ENCODE data around the gene POTEF.
"Not testable (repeated sequence)": the region's sequence is repeated elsewhere in the genome, so short reads cannot be mapped to it uniquely, and the experiment has no call there.

The POTEF gene

DNA sequence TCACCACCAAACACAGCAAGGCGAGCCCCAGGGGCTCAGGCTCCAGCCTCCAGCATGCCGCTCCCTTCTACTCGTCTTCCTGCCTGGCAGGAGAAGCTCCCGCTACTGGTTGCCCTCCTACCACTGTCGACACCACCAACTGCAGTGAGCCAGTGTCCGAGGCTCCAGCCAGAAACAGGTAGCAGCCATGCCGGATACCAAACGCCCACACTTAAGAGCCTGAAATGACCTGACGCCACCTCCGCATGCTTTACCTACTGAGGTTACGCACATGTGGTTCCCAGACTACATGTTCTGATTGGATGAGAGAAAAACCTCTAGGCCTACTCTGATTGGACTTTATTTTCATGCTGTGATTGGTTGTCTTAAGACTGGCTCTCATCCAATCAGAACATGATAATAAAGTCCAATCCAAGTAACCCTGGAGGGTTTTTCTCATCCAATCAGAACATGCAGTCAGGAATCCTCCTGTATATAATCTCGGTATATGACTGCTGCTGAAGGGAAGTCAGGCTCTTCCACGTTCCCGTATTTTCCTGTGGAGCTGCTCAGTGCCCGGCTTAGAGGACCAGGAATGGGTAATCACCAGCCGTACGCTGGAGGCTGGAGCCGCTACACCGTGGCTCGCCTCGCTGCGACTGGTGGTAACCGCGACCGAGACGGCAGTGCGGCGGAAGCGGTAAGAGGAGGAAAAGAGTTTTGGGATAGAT is at the start of gene POTEF:
Gene POTEF (minus strand): TSS at position 103 of the 710 bp plus-strand sequence. CDS start 8,707 bp downstream, outside the sequence.
- peak in 1 of 2 experiments; percentile 28 for DNase-seq

DNA sequence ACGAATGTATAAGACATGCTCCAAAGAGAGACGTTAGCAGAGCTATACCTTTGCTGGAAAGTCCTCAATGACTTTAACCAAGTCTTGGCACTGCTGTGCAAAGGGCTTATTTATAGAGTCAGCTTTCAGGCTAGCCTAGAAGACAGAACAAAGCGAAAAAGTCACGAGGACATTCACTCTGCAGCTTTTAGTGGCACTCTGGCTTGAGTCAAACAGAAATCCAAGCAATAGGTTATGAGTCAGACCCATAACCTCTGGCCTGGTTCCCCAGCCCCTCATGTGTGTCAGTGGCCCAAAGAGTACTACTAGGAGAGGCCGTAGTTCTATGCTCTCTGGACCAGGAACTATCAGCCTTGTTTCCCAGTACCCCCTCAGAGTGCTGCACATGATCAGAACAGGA is 45.8 kb upstream of the POTEF start:
- DNase-seq: not testable (repeated sequence)

DNA sequence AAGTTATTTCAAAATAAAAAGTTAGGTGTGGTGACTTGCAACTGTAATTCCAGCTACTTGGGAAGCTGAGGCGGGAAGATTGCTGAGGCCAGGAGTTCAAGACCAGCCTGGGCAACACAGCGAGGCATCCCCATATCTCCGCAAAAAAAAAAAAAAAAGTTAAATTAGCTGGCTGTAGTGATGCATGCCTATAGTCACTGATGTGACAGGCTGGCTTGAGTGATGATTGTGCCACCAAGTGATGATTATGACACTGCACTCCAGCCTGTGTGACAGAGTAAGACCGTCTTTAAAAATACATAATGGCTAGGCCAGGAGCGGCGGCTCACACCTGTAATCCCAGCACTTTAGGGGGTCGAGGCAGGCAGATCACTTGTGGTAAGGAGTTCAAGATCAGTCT is 40.9 kb upstream of the POTEF start:
- DNase-seq: no peak

DNA sequence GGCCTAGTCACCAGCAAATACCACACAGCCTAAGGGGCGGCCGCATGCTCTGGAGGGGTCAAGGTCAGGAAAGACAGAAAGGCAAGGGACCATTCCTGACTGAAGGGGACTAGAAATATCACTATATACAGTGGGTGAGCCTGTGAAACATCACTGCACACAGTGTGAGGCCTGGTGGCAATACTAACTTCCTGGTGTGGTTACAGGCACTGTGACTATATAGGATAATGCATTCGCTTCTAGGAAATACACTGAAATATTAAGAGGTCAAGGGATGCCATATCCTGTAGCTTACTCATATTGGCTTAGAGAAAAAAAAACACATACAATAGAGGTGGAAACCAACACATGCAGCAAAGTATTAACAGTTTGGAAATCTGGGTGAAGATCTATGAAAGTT is 40.1 kb upstream of the POTEF start:
- not testable (repeated sequence) for DNase-seq

DNA sequence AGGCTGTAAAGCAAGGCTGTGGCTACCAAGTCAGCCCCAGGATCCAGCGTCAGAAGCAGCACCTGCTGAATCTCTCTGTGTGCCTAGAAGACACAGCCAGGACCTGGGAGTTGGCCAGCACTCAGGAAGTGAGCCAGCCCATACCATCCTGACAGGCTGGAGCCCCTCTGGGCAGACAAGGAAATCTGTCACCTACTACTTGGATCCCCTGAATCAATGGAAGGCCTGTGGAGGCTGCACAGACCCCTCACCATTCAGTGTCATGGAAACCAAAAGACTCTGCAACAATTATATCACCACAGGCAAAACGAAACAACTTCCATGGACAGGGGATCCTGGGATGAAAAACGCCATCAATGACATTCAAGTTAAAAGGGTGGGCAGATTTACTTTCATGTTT is 37.6 kb upstream of the POTEF start:
- not testable (repeated sequence) for DNase-seq

DNA sequence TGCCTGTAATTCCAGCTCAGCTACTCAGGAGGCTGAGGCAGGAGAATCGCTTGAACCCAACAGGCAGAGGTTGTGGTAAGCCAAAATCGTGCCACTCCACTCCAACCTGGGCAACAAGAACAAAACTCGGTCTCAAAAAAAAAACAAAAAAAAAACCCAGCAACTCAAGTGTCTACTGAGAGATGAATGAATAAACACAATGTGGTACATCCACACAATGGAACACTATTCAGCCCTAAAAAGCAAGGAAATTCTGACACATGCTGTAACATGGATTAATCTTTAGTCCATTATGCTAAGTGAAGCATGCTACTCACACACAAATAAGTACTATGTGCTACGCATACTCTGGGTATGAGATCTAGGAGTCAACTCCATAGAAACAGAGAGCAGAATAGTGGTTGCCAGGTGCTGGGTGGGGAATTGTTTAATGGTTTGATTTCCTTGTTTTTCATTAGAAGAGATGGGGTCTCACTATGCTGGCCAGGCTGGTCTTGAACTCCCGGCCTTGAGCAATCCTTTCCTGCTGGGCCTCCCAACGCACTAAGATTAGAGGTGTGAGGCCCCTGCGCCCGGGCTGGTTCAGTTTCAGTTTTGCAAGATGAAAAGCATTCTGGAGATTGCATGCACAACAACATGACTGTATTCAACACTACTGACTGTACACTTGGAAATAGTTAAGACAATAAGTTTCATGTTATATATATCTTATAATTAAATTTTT is 36.4 kb upstream of the POTEF start:
- no peak for DNase-seq

DNA sequence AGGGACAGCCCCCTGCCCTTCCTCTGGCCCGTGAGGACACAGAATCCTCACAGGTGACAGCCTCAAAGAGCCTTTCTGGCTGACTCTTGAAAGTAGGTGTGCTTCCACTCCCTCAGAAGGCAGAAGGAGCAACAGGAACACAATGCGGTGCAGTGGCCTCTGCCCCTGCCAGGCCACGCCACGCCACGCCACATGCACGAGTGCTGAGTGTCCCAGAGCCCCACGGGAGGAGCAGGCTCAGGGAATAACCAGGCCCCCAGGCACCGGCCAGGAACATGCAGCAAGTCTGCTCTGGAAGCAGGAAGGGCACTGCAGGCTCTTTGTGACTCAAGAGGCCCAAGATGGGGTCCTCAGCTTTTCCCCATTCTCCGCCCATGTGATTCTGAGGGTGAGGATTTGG is 33.9 kb upstream of the POTEF start:
- DNase-seq: no peak

DNA sequence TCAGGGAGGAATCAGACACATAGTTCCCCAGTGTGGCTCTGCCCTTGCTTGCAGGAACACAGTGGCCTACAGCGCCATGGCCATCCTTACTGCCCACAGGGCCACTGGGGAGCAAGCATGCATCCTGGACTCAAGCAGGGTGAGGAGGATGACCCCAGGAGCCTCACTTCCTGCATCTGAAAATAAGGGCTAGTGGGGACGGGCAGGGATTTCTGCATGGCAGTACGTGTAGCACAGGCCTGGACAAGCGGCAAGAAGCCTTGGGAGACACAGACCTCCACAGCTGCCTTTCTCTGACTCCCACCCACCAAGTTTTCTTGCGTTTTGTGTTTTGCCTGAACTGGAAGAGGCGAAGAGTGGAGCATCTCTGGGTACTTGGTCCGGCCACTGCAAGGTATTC is 33.5 kb upstream of the POTEF start:
- not testable (repeated sequence) for DNase-seq

DNA sequence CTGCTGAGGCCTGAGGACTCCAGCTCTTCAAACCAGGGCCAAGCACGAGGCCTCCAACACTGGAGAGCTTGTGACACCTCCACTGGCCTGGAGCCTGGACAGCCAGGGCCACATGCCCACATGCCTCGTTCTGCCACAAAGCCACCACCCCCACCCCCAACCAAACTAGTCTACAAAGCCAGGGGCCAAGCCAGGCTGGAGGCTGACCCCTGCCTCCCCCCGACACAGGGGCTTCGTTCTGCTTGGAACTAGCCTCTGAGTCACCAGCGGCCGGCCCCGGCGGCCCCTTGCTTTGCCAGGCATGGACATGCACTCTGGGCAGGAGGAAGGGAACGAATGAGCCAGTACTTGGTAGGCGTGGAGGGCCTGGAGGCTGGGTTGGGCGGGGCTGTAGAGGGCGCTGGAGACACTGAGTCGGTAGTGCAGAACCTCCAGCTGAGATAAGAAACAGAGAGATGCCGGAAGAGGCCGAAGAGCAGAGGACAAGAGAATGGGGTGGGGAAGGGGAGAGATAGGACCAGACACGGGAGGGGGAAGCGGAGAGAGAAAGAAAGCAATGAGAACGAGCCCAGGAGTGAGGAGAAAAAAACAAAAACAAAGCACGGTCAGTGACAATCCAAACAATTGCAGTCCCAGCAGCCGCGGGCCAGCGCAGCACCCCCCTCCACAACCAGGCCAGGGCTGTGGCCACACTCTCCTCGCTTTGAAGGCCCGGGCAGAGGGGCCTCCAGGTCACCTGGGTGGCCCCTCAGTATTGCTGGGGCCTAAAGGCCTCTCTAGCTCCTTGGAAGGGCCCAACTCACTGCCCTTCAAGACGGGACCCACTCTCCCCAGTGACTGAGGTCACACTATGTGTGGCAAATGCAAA is 32.0 kb upstream of the POTEF start:
- not testable (repeated sequence) for DNase-seq

DNA sequence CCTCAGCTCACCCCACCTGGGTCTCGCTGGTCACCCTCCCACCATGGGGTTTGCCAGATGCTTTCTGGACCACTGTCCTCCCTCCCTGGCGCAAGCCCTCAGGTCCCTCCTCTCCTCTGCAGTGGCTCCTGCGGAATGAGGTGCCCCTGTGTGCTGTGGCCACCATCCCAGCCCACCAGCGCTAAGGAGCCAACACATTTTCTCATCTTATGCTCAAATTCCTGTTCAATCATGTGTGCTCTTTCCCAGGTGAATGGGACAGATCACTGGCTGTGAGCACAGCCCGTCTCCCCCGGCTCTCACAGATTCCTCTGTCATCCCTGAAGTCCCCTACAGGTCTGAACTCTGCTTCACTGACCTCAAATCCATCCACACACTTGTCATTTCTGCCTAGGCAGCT is 31.1 kb upstream of the POTEF start:
- no peak for DNase-seq

DNA sequence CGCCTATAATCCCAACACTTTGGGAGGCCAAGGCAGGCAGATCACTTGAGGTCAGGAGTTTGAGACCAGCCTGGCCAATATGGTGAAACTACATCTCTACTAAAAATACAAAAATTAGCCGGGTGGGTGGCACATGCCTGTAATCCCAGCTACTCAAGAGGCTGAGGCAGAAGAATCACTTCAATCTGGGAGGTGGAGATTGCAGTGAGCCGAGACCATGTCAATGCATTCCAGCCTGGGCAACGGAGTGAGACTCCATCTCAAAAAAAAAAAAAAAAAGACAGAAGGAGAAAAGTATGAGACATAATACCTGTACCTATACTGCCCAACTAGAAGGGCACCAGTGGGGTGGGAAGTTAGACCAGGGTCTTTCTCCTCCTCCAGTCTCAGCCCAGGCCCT is 30.4 kb upstream of the POTEF start:
- not testable (repeated sequence) for DNase-seq

DNA sequence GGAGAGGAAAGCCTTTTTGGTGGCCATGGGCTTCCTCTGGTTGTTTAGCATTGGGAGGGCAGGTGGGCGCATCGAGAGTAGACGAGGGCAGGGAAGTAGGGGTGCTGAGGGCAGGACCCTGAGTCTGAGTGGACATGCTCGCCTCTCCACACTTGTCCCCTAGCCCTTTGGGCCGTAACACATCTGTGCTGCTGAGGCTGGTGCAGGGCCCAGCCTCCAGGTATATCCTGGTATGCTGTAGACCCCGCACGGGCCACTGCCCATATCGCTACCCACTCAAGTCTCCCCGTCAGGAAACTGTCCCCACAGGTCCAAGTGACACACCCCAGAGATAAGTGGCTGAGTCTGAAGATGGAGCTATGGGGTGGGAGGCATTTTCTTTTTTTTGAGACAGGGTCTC is 29.6 kb upstream of the POTEF start:
- DNase-seq: no peak

DNA sequence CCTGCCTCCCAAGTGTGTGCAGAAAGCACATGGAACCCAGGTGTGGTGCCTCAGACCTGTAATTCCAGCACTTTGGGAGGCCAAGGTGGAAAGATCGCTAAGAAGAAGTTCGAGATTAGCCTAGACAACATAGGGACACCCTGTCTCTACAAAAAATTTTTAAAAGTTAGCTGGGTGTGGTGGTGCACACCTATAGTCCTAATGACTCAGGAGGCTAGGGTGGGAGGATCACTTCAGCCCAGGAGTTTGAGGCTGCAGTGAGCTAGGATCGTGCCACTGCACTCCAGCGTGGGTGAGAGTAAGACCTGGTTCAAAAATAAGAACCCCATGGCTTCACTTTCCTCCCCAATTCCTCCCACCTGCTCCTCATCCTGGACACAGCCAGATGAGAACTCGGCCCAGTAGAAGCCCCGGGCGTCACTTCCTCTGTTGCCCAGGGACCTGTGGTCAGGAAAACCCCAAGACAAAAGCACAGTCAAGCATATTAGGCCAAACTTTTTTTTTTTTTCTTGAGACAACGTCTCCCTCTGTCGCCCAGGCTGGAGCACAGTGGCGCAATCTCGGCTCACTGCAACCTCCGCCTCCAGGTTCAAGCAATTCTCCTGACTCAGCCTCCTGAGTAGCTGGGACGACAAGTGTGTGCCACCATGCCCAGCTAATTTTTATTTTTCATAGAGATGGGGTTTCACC is 28.9 kb upstream of the POTEF start:
- DNase-seq: not testable (repeated sequence)

DNA sequence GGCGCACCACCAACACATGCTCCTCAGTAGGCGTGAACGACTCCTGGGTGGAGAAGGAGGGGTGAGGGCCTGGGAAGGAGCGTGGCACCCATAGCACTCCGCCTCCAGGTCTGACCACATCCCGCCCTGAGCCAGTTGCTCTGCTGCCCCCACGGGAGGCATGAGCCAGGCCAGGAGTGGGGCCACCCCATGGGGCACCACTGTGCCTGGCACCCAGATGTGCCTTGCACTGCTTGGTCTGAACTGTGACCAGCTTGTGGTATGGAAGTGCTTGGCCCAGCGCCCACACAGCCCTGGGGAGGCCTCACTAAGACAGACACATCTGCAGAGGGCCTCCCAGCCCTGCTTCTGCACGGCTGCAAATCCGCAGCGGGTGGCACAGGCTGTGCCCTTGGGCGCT is 28.3 kb upstream of the POTEF start:
- not testable (repeated sequence) for DNase-seq

DNA sequence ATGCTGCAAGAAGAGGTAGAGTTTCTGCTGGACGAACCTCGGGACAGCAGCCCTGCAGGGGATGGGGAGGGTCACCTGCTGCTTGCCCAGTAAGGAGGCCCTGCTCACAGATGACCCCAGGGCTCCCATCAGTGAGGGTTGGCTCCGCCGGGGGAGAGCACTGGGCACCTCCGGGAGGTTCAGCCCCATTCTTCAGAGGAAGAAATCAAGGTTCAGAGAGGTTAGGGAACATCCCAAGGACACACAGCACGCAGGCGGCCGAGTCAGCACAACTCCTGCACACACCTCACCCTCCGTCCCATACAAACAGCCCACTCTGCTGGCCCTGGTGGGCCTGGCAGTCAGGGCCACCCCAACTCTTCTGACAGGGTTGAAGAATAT is 27.6 kb upstream of the POTEF start:
- no peak for DNase-seq

DNA sequence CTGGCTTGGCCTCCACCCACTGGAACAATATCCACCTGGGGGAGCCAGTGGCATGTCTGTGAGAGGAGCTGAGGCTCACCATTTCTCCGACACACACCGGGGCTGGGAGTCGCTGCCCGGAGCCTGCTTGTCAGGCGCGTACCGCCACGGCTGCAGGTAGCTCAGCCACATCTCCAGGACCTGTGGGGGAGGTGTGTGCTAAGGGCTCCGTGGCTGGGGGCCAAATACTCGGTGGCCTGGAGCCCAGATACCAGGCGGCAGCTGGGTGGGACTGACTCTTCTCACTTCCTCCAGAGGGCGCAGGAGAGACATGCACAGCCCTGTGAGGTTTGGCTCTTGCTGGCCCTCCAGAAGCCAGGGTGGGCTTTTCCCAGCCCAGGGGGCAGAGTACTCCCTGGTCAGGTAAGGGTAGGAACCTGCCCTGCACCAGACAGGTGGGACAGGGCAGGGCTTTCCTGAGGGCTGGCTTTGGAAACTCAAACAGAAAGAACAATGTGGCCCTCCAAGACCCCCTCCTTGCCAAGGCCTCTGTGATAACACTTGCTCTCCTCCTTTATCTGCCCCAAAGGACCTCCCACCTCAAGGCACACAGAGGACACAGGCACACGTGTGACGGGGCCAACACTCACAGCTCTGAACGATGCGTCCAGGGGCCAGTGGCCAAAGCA is 27.1 kb upstream of the POTEF start:
- peak; percentile 43 to 67 for DNase-seq

DNA sequence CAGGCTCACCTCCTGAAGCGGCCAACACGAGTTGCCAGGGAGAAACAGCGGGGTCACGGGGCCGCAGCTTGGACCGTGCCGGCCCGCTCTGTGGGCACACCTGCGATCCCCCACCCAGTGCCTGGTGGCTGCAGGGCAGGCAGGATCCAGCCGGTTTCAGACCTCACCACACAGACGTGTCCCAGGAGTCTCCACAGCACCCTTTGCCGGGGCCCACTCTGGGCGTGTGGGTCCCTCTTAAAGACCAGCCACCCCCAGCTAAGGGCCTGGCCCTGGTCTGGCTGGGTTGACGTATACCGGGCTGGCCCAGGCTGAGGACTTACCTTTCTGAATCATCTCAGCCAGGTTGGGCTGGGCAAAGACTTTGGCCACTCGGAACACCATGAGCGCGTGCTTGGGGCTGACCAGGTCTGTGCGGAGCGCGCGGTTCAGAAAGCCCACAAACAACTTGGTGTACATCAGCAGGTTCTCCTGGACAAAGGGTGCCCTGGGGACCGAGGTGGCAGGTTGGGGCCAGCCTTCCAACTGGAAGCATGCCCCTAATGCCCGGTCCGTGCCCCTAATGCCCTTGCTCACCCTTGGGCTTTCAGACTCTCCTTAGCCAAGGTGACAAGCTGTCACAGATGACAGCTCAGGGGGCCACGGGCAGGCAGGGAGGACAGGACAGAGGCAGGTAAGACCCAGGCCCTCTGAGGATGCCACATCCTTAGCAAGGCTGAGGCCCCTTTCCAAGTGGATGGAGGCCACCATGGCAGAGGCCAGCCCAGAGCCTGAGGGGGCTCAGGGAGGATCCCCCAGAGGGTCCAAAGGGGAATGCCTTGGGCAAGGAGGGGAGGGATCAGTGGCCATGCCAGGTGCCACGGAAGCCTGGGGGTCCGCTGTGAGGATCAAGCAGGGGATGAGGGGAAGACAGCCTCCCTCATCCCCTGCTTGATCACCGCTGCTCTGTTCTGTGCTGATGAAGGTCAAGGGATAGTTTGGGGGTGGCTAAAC is 26.0 kb upstream of the POTEF start:
- no peak for DNase-seq

DNA sequence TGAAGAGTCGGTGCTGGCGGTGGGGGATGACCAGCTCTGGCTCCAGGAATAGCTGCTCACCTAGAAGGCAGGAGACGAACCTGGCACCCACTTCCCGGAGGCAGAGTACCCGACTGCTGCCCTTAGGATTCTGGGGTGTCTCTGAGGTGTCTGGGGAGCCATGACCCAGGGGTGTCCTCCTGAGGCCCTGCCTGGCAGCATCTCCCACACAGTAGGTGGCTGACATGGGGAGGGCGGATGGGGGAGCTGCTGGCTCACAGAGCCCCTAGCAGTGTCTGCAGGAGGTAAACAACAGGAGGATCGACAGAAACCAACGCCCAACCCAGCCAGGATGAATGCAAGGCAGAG is 25.4 kb upstream of the POTEF start:
- not testable (repeated sequence) for DNase-seq

DNA sequence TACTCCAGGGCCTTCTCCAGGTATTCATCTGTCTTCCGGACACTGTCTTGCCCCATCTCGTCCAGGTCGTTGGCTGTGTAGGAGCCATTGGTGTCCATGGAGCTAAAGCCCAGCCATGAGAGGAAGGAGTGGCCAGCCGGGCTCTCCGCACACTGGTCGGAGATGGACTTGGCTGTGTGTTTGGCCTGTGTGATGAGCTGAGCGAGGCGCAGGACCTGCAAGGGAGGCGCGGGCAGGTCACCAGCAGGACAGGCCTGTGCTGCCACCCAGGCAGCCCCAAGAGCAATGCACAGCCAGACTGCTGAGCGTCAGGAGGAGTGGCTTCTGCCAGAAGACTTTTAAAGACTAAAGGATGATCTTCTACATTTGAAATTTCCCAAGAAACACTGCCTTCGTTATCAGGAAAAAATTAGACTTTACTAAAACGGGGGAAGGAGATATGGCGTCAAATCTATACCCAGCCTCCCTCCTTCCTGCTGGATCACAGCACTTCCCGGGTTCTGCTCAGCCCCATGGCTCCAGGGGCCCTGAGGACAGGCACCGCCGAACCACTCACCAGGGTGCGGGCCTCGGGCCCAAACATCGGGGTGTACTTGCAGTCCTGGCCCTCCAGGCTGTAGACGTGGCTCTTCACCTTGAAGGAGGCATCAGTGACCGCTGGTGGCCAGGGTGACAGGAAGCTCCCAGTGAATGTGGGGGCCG is 24.9 kb upstream of the POTEF start:
- not testable (repeated sequence) for DNase-seq

DNA sequence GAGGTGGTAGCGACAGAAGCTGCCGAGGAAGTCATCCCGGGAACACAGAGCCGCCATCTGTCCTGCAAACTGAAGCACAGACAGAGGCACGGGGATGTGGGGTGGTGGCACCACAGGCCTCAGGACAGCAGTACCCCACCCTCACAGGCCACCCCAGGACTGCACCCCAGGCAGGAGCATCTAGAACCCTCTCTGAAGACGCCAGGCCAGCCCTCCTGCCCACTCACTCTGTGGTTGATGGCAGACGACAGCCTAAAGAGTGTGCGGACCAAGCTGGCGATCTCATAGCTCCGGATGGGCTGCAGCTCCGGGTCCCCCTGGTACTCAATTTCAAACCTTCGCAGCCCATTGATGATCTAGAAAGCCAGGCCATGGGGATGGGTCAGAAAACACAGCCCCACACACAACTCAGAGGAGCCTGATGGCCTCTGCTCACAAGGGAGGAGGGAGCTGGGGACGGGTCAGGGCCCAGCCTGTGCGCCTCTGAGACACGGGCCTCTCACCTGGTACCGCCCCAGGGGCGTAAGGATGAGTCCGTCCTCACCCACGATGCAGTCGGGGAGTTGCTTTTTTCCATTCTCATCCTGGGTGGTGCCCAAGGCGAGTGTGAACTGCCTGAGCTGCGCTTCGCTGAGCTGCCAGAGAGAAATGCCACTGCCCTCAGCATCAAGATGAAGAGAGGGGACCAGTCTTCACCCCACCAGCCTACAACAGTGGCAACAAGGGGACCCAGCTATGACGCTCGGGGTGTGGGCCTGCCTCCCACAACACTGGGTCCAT is 24.0 kb upstream of the POTEF start:
- DNase-seq: no peak
